SK-N-SH (cell line): Measurements from ENCODE around the gene KIT. TPM values are rescaled to one million over a fixed set of nuclear protein-coding genes. Genes with fewer than 3 reads are reported as not detected.

Source experiments
- CTCF ChIA-PET: fragments of 300-600, 350-600 bp; formaldehyde crosslinking; extraction: SDS; loops from one replicate; lab custom pipeline; 2021; lab: Yijun Ruan, JAX
- POLR2A ChIA-PET: fragments of 350-600 bp; sonication (Branson Sonifier 250); formaldehyde crosslinking; extraction: SDS; loops from one replicate; lab custom pipeline; 2020; ENCODE audit warnings: antibody characterized with exemption, inconsistent platforms; lab: Yijun Ruan, JAX
- DNase-seq: peaks from one replicate; pipeline ENCODE4 v3.0.0; 2012
- H2AFZ ChIP-seq: fragments of 200-600 bp; sonication (generic); 2 replicates; pipeline ENCODE4 v1.8.1; 2016; ENCODE audit warnings: antibody characterized with exemption, mild to moderate bottlenecking, low read depth
- H3F3A ChIP-seq: fragments of 200-600 bp; sonication (generic); replicated peaks from 2 replicates; pipeline ENCODE3; 2016; ENCODE audit warnings: antibody characterized with exemption, mild to moderate bottlenecking; ENCODE audit not compliant: insufficient read depth
- H3K27ac ChIP-seq, 2 experiments: fragments of 200-500 bp in 1 of 2; fragments of 200-600 bp in 1 of 2; sonication (Bioruptor generic) in 1 of 2; sonication (generic), shearing (Covaris generic) in 1 of 2; 2 replicates each; pipeline versions ENCODE4 v1.5.1 to v1.6.1; 2014 to 2016; ENCODE audit warnings: low read depth in 2 of 2, inconsistent platforms in 1 of 2, low read length in 1 of 2, mild to moderate bottlenecking in 1 of 2, mixed read lengths in 1 of 2
- H3K27me3 ChIP-seq: fragments of 200-600 bp; sonication (generic), shearing (Covaris generic); 2 replicates; pipeline ENCODE4 v1.6.1; 2016; ENCODE audit warnings: mixed run types; ENCODE audit not compliant: insufficient read depth
- H3K36me3 ChIP-seq, 2 experiments: fragments of 200-500 bp in 1 of 2; fragments of 200-600 bp in 1 of 2; sonication (Bioruptor generic) in 1 of 2; sonication (generic) in 1 of 2; replicated peaks in 1 of 2; 2 replicates each; pipeline versions ENCODE3 to v1.5.1; 2014 to 2016; ENCODE audit warnings: low read length in 1 of 2, mild to moderate bottlenecking in 1 of 2; ENCODE audit not compliant: insufficient read depth in 2 of 2, control insufficient read depth in 1 of 2
- H3K4me1 ChIP-seq, 2 experiments: fragments of 200-500 bp in 1 of 2; fragments of 200-600 bp in 1 of 2; sonication (Bioruptor generic) in 1 of 2; sonication (generic), shearing (Covaris generic) in 1 of 2; 2 replicates each; pipeline versions ENCODE4 v1.5.1 to v1.6.1; 2014 to 2016; ENCODE audit warnings: low read depth in 1 of 2, low read length in 1 of 2, mixed run types in 1 of 2; ENCODE audit not compliant: insufficient read depth in 2 of 2, control insufficient read depth in 1 of 2
- H3K4me2 ChIP-seq: fragments of 200-600 bp; sonication (generic), shearing (Covaris generic); 2 replicates; pipeline ENCODE4 v1.6.1; 2017; ENCODE audit warnings: mixed run types
- H3K4me3 ChIP-seq, 2 experiments: fragments of 200-500 bp in 1 of 2; fragments of 200-600 bp in 1 of 2; sonication (Bioruptor generic) in 1 of 2; sonication (generic), shearing (Covaris generic) in 1 of 2; 2 replicates each; pipeline versions ENCODE4 v1.5.1 to v1.8.1; 2014 to 2016; ENCODE audit warnings: low read depth in 2 of 2, inconsistent platforms in 1 of 2, low read length in 1 of 2, mild to moderate bottlenecking in 1 of 2, mixed read lengths in 1 of 2, moderate library complexity in 1 of 2
- H3K79me2 ChIP-seq: fragments of 200-600 bp; sonication (generic); 2 replicates; pipeline ENCODE4 v1.8.1; 2017; ENCODE audit warnings: mild to moderate bottlenecking; ENCODE audit not compliant: insufficient read depth
- H3K9ac ChIP-seq: fragments of 200-600 bp; sonication (generic); 2 replicates; pipeline ENCODE4 v1.6.1; 2017; ENCODE audit warnings: mixed run types
- H3K9me2 ChIP-seq: fragments of 200-600 bp; sonication (generic); 2 replicates; pipeline ENCODE4 v1.6.1; 2017; ENCODE audit warnings: mixed run types
- H3K9me3 ChIP-seq: fragments of 200-600 bp; sonication (generic); 2 replicates; pipeline ENCODE4 v1.6.1; 2017; ENCODE audit warnings: mixed run types, mild to moderate bottlenecking, moderate library complexity
- H4K20me1 ChIP-seq: fragments of 200-600 bp; sonication (generic); 2 replicates; pipeline ENCODE4 v1.6.1; 2017; ENCODE audit warnings: mild to moderate bottlenecking, mixed run types; ENCODE audit not compliant: insufficient read depth
- ELF1 ChIP-seq: IDR thresholded peaks from 2 replicates; pipeline ENCODE4 v1.4.0; 2012
- EP300 ChIP-seq, 2 experiments: IDR thresholded peaks; 2 replicates each; pipeline versions ENCODE4 v1.4.0 to v1.6.1; 2012; ENCODE audit warnings: borderline replicate concordance in 1 of 2, low read depth in 1 of 2, low read length in 1 of 2
- FOXJ3 ChIP-seq: sonication (generic); formaldehyde crosslinking; IDR thresholded peaks from 2 replicates; pipeline ENCODE4 v1.5.1; 2020; ENCODE audit warnings: mild to moderate bottlenecking, missing genetic modification reagents
- FOXM1 ChIP-seq: IDR thresholded peaks from 2 replicates; pipeline ENCODE4 v1.4.0; 2012; ENCODE audit warnings: low read depth, mild to moderate bottlenecking
- GABPA ChIP-seq: IDR thresholded peaks from 2 replicates; pipeline ENCODE4 v1.4.0; 2012; ENCODE audit warnings: low read depth, mild to moderate bottlenecking
- JUND ChIP-seq: IDR thresholded peaks from 2 replicates; pipeline ENCODE4 v1.4.0; 2012
- MEF2A ChIP-seq: IDR thresholded peaks from 2 replicates; pipeline ENCODE4 v1.4.0; 2012; ENCODE audit warnings: low read depth, borderline replicate concordance
- NFIC ChIP-seq: IDR thresholded peaks from 2 replicates; pipeline ENCODE4 v1.4.0; 2012; ENCODE audit warnings: borderline replicate concordance
- RFX5 ChIP-seq: IDR thresholded peaks from 2 replicates; pipeline ENCODE4 v1.6.1; 2012; ENCODE audit warnings: mild to moderate bottlenecking, improper control_type of control experiment, low read length
- RXRA ChIP-seq: IDR thresholded peaks from 2 replicates; pipeline ENCODE4 v1.4.0; 2012; ENCODE audit warnings: low read depth, mild to moderate bottlenecking, borderline replicate concordance
- TAF1 ChIP-seq: IDR thresholded peaks from 2 replicates; pipeline ENCODE4 v1.6.1; 2012; ENCODE audit warnings: low read depth, mild to moderate bottlenecking, low read length, moderate library complexity, borderline replicate concordance
- TCF12 ChIP-seq: IDR thresholded peaks from 2 replicates; pipeline ENCODE4 v1.4.0; 2012
- TEAD4 ChIP-seq: IDR thresholded peaks from 2 replicates; pipeline ENCODE4 v1.4.0; 2012; ENCODE audit warnings: mild to moderate bottlenecking, borderline replicate concordance; ENCODE audit not compliant: insufficient read depth
- USF2 ChIP-seq: fragments of 150-350 bp; IDR thresholded peaks from 2 replicates; pipeline ENCODE4 v1.6.1; 2017; ENCODE audit warnings: antibody characterized with exemption, low read length, low read depth, borderline replicate concordance
- YY1 ChIP-seq: IDR thresholded peaks from 2 replicates; pipeline ENCODE4 v1.4.0; 2012; ENCODE audit warnings: low read depth, mild to moderate bottlenecking
- WGBS: methylation state at CpG from one replicate; pipeline ENCODE4 v1.1.6; 2017; ENCODE audit warnings: low lambda C conversion rate; 5-methylcytosine and 5-hydroxymethylcytosine counted together
- polyA plus RNA-seq, 3 experiments: library from polyadenylated mRNA; depleted of rRNA; stranded (reverse); fragments of >200 nt; gene quantifications; 2 replicates each; pipeline ENCODE4 v1.2.3, GENCODE V29; 2012
- TF ChIP-seq, protein P1 (sequence below): fragments of 150-350 bp; IDR thresholded peaks from 2 replicates; pipeline ENCODE4 v1.6.1; 2016; ENCODE audit warnings: mild to moderate bottlenecking, low read depth, low read length
- TF ChIP-seq, protein P2 (sequence below): IDR thresholded peaks from 2 replicates; pipeline ENCODE4 v1.6.1; 2012; ENCODE audit warnings: mild to moderate bottlenecking, low read depth, low read length, moderate library complexity
- TF ChIP-seq, protein P3 (sequence below): fragments of 200-600 bp; sonication (generic); IDR thresholded peaks from 2 replicates; pipeline ENCODE4 v1.6.1; 2017; ENCODE audit warnings: antibody characterized with exemption, mild to moderate bottlenecking, moderate library complexity

KIT gene
- polyA plus RNA-seq, 1 of the 3 experiments (the other 2 are of a cell fraction): 0.79 TPM

- ChIA-PET CTCF (interaction anchor here (1.2 kb wide), 1 partner anchor 35 kb away, joined by 3 read pairs; no protein-coding TSS in a partner anchor), POLR2A (no interaction called here)
- Histone ChIP-seq H3K36me3 (no peaks in the 10 kb centered on the region), H3K9ac (no peak overlapping the region), H3K4me3 (no peak overlapping the region), H3K27ac (no peak overlapping the region), H3K9me3 (no peaks in the 10 kb centered on the region), H3F3A (peaks cover 4% of the 10 kb centered on the region), H3K4me2 (no peak overlapping the region), H3K79me2 (no peaks in the 10 kb centered on the region), H4K20me1 (no peaks in the 10 kb centered on the region), H3K4me1 (peaks cover 0 to 12% of the 10 kb centered on the region in 2 experiments; a peak in 2 of 4 replicates), H2AFZ (no peak overlapping the region), H3K9me2 (no peaks in the 10 kb centered on the region), H3K27me3 (no peaks in the 10 kb centered on the region)
- TF ChIP-seq TCF12 (no peak), TEAD4 (no peak), ELF1 (no peak)
- TF ChIP-seq, protein P1, sequence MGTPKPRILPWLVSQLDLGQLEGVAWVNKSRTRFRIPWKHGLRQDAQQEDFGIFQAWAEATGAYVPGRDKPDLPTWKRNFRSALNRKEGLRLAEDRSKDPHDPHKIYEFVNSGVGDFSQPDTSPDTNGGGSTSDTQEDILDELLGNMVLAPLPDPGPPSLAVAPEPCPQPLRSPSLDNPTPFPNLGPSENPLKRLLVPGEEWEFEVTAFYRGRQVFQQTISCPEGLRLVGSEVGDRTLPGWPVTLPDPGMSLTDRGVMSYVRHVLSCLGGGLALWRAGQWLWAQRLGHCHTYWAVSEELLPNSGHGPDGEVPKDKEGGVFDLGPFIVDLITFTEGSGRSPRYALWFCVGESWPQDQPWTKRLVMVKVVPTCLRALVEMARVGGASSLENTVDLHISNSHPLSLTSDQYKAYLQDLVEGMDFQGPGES: no peak
- no peak for DNase-seq
- WGBS: 69% methylated on average over 3 of the region's 3 CpGs
Measured at GRCh38 chr4:54719378-54719777, 61.6 kb downstream of the KIT start.

GRCh38 chr4:54723220-54723619 lies 65.5 kb downstream of the KIT start:
- TF ChIP-seq JUND (no peak), FOXJ3 (CRISPR knock-in tag) (no peak), NFIC (no peak), YY1 (no peak), USF2 (no peak), RFX5 (no peak), RXRA (no peak), GABPA (no peak), TAF1 (no peak), MEF2A (no peak), ELF1 (no peak), EP300 (IDR thresholded peaks at IDR 0.05; ENCODE audit: borderline replicate concordance in 1 of 2, low read depth in 1 of 2, low read length in 1 of 2) (no peak), FOXM1 (no peak)
- TF ChIP-seq, protein P2, sequence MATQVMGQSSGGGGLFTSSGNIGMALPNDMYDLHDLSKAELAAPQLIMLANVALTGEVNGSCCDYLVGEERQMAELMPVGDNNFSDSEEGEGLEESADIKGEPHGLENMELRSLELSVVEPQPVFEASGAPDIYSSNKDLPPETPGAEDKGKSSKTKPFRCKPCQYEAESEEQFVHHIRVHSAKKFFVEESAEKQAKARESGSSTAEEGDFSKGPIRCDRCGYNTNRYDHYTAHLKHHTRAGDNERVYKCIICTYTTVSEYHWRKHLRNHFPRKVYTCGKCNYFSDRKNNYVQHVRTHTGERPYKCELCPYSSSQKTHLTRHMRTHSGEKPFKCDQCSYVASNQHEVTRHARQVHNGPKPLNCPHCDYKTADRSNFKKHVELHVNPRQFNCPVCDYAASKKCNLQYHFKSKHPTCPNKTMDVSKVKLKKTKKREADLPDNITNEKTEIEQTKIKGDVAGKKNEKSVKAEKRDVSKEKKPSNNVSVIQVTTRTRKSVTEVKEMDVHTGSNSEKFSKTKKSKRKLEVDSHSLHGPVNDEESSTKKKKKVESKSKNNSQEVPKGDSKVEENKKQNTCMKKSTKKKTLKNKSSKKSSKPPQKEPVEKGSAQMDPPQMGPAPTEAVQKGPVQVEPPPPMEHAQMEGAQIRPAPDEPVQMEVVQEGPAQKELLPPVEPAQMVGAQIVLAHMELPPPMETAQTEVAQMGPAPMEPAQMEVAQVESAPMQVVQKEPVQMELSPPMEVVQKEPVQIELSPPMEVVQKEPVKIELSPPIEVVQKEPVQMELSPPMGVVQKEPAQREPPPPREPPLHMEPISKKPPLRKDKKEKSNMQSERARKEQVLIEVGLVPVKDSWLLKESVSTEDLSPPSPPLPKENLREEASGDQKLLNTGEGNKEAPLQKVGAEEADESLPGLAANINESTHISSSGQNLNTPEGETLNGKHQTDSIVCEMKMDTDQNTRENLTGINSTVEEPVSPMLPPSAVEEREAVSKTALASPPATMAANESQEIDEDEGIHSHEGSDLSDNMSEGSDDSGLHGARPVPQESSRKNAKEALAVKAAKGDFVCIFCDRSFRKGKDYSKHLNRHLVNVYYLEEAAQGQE: no peak
- TF ChIP-seq, protein P3, sequence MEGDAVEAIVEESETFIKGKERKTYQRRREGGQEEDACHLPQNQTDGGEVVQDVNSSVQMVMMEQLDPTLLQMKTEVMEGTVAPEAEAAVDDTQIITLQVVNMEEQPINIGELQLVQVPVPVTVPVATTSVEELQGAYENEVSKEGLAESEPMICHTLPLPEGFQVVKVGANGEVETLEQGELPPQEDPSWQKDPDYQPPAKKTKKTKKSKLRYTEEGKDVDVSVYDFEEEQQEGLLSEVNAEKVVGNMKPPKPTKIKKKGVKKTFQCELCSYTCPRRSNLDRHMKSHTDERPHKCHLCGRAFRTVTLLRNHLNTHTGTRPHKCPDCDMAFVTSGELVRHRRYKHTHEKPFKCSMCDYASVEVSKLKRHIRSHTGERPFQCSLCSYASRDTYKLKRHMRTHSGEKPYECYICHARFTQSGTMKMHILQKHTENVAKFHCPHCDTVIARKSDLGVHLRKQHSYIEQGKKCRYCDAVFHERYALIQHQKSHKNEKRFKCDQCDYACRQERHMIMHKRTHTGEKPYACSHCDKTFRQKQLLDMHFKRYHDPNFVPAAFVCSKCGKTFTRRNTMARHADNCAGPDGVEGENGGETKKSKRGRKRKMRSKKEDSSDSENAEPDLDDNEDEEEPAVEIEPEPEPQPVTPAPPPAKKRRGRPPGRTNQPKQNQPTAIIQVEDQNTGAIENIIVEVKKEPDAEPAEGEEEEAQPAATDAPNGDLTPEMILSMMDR: no peak
- H3K9ac ChIP-seq: no peak overlapping the region
- H3K4me1 ChIP-seq: peaks cover 0 to 13% of the 10 kb centered on the region in 2 experiments; a peak in 2 of 4 replicates
- H3F3A ChIP-seq: no peaks in the 10 kb centered on the region
- H3K9me2 ChIP-seq: no peaks in the 10 kb centered on the region
- DNase-seq: peak; percentile 37
- H3K79me2 ChIP-seq: no peaks in the 10 kb centered on the region
- H3K4me3 ChIP-seq: no peak overlapping the region; a peak in 1 of 4 replicates
- no peak overlapping the region for H2AFZ ChIP-seq
- ChIA-PET POLR2A (no interaction called here), CTCF (interaction anchor here (0.6 kb wide), 1 partner anchor 547 kb away, joined by 3 read pairs; no protein-coding TSS in a partner anchor)
- H3K9me3 ChIP-seq: no peaks in the 10 kb centered on the region
- H3K27me3 ChIP-seq: no peaks in the 10 kb centered on the region
- H4K20me1 ChIP-seq: no peaks in the 10 kb centered on the region
- H3K27ac ChIP-seq: peak overlapping the region in 1 of 2 experiments; percentile 89; a peak in 2 of 4 replicates
- 32% methylated on average over 3 of the region's 3 CpGs for WGBS
- H3K4me2 ChIP-seq: no peak overlapping the region
- H3K36me3 ChIP-seq: no peaks in the 10 kb centered on the region
